Left ventricle myocardium inferior (tissue), 1 donor: ENCODE measurements around the gene BCL2L13. TPM values are rescaled to one million over a fixed set of nuclear protein-coding genes. Genes with fewer than 3 reads are reported as not detected.
"Not testable (repeated sequence)": the region's sequence is repeated elsewhere in the genome, so short reads cannot be mapped to it uniquely, and the experiment has no call there.

ENCODE experiments used
- DNase-seq: peaks from one replicate; pipeline ENCODE4 v3.0.0-alpha.2; 2020
- H3K27ac ChIP-seq: fragments of 200-600 bp; replicated peaks from 2 replicates; pipeline ENCODE4 v1.8.0; 2021
- H3K27me3 ChIP-seq: fragments of 200-600 bp; 2 replicates; pipeline ENCODE4 v1.8.0; 2021; ENCODE audit warnings: low read depth
- H3K36me3 ChIP-seq: fragments of 200-600 bp; 2 replicates; pipeline ENCODE4 v1.8.0; 2021
- H3K4me1 ChIP-seq: fragments of 200-600 bp; 2 replicates; pipeline ENCODE4 v1.8.0; 2021
- H3K4me3 ChIP-seq: fragments of 200-600 bp; 2 replicates; pipeline ENCODE4 v1.8.0; 2021; ENCODE audit warnings: mild to moderate bottlenecking, moderate library complexity
- H3K9me3 ChIP-seq: fragments of 200-600 bp; replicated peaks from 2 replicates; pipeline ENCODE4 v1.8.0; 2021
- CTCF ChIP-seq: fragments of 200-600 bp; IDR thresholded peaks from 2 replicates; pipeline ENCODE4 v1.8.0; 2021; ENCODE audit warnings: antibody characterized with exemption, mild to moderate bottlenecking, borderline replicate concordance
- intact Hi-C: fragments of 100-400 bp; cut with micrococcal nuclease; formaldehyde crosslinking; loops from one replicate; pipeline ENCODE4 v1.11.0; 2022
- total RNA-seq: library from RNA; stranded (reverse); fragmentation: NEBNext Ultra II Directional; extraction: Animal tissue kit (Norgen Biotek cat#: 25700); gene quantifications from one replicate; pipeline ENCODE4 v1.2.1, GENCODE V29; 2021
- donor health status: DM: no; HTN: yes; CAD: no; lungs with severe emphysema.

The BCL2L13 gene
- total RNA-seq, 1 donor from 2014 or later = 111 TPM

- no peaks in the 10 kb centered on the region for H3K27me3 ChIP-seq
- peaks cover 6% of the 10 kb centered on the region for H3K4me1 ChIP-seq
- no peaks in the 10 kb centered on the region for H3K36me3 ChIP-seq
- intact Hi-C loops = no loop called here
- no peak overlapping the region for H3K27ac ChIP-seq
- DNase-seq = no peak
- H3K4me3 ChIP-seq = no peak overlapping the region
- no peak for TF ChIP-seq CTCF
- H3K9me3 ChIP-seq = no peaks in the 10 kb centered on the region
Observed at GRCh38 chr22:17753401-17753989, 114.9 kb downstream of the BCL2L13 start.

- Histone ChIP-seq H3K4me3 (no peak overlapping the region), H3K27ac (no peak overlapping the region), H3K4me1 (peaks cover 6% of the 10 kb centered on the region), H3K9me3 (no peaks in the 10 kb centered on the region), H3K36me3 (no peaks in the 10 kb centered on the region), H3K27me3 (no peaks in the 10 kb centered on the region)
- intact Hi-C loops = no loop called here
- DNase-seq = no peak
- TF ChIP-seq CTCF = peak; percentile 53
Observed at GRCh38 chr22:17754233-17754925, 115.8 kb downstream of the BCL2L13 start.

GRCh38 chr22:17761138-17761488 is 122.6 kb downstream of the BCL2L13 start:
- TF ChIP-seq CTCF = no peak
- intact Hi-C loops = no loop called here
- DNase-seq = no peak

GRCh38 chr22:17763442-17763841 is 124.9 kb downstream of the BCL2L13 start:
- intact Hi-C loops, H3K4me3 ChIP-seq: not testable (repeated sequence)

More at GRCh38 chr22:17761138-17761488, 122.6 kb downstream of the BCL2L13 start:
- Histone ChIP-seq H3K9me3 (no peaks in the 10 kb centered on the region), H3K4me1 (peaks cover 5% of the 10 kb centered on the region), H3K36me3 (no peaks in the 10 kb centered on the region), H3K27ac (no peak overlapping the region), H3K4me3 (no peak overlapping the region), H3K27me3 (no peaks in the 10 kb centered on the region)

GRCh38 chr22:17764036-17764435 is 125.5 kb downstream of the BCL2L13 start:
- Histone ChIP-seq H3K4me3 (no peak overlapping the region), H3K36me3 (no peaks in the 10 kb centered on the region), H3K27me3 (no peaks in the 10 kb centered on the region), H3K9me3 (no peaks in the 10 kb centered on the region), H3K4me1 (peaks cover 5% of the 10 kb centered on the region), H3K27ac (no peak overlapping the region)
- no peak for TF ChIP-seq CTCF
- DNase-seq = no peak
- intact Hi-C loops = no loop called here

More at GRCh38 chr22:17763442-17763841, 124.9 kb downstream of the BCL2L13 start:
- not testable (repeated sequence) for DNase-seq, H3K9me3 ChIP-seq, H3K4me1 ChIP-seq, H3K27me3 ChIP-seq, H3K27ac ChIP-seq, H3K36me3 ChIP-seq

GRCh38 chr22:17764852-17765251 is 126.3 kb downstream of the BCL2L13 start:
- H3K9me3 ChIP-seq, intact Hi-C loops: not testable (repeated sequence)

More at GRCh38 chr22:17764852-17765251, 126.3 kb downstream of the BCL2L13 start:
- not testable (repeated sequence) for H3K4me3 ChIP-seq, H3K27ac ChIP-seq, H3K36me3 ChIP-seq, DNase-seq, H3K27me3 ChIP-seq, H3K4me1 ChIP-seq
